Measurements from ENCODE around the gene TRMT11.

DNA sequence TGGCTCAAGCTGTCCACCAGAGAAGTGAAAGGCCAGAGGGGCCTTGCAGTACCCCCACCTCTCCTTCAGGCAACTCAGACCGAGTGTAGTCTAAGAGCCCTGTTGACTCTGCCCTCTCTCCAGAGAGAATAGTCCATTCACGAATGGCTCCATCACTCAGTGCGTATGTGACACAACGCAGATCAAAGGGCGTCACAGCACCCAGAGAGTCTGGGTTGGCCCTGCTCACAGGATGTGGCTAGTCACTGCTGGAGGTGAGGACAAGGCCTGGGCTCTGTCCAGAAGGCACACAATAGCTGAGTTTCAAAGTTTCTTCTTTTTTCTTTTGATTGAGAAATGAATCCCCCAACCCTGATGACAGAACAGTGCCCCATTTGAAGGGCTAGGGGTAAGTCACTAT is 74.1 kb downstream of the TRMT11 start:
- TF ChIP-seq, protein P1, sequence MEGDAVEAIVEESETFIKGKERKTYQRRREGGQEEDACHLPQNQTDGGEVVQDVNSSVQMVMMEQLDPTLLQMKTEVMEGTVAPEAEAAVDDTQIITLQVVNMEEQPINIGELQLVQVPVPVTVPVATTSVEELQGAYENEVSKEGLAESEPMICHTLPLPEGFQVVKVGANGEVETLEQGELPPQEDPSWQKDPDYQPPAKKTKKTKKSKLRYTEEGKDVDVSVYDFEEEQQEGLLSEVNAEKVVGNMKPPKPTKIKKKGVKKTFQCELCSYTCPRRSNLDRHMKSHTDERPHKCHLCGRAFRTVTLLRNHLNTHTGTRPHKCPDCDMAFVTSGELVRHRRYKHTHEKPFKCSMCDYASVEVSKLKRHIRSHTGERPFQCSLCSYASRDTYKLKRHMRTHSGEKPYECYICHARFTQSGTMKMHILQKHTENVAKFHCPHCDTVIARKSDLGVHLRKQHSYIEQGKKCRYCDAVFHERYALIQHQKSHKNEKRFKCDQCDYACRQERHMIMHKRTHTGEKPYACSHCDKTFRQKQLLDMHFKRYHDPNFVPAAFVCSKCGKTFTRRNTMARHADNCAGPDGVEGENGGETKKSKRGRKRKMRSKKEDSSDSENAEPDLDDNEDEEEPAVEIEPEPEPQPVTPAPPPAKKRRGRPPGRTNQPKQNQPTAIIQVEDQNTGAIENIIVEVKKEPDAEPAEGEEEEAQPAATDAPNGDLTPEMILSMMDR (IDR thresholded peaks at IDR 0.05), result no peak
- no peak for TF ChIP-seq POLR2A (IDR thresholded peaks at IDR 0.05)

Data from transverse colon (tissue), 3 donors.